ENCODE results near the gene MYMX.

- peak; percentile 97 for TF ChIP-seq CTCF (IDR thresholded peaks at IDR 0.05; ENCODE audit: low read depth, low read length, poor library complexity, severe bottlenecking)
- no peak for TF ChIP-seq EZH2phosphoT487 (IDR thresholded peaks at IDR 0.05; ENCODE audit: borderline replicate concordance, low read length)
Measured at GRCh38 chr6:44172731-44173500, 43.8 kb upstream of the MYMX start.

Measured in DOHH2 (cell line).